Chondrocyte (in vitro differentiated cells): ENCODE data around the gene ELOVL7. TPM values are rescaled to one million over a fixed set of nuclear protein-coding genes. Genes with fewer than 3 reads are reported as not detected.

Source experiments
- DNase-seq: peaks from one replicate; pipeline ENCODE4 v3.0.0; 2021; ENCODE audit warnings: mixed read lengths, low spot score
- H3K27ac Mint-ChIP-seq: one replicate; pipeline ENCODE4 v1.8.0; 2021; ENCODE audit warnings: mild to moderate bottlenecking, moderate library complexity, mixed read lengths; ENCODE audit not compliant: unreplicated experiment
- H3K27me3 Mint-ChIP-seq: 2 replicates; pipeline ENCODE4 v1.8.0; 2021; ENCODE audit warnings: low read depth, mixed read lengths
- H3K36me3 Mint-ChIP-seq: 2 replicates; pipeline ENCODE4 v1.8.0; 2021; ENCODE audit warnings: low read depth, mixed read lengths
- H3K4me1 Mint-ChIP-seq: 2 replicates; pipeline ENCODE4 v1.8.0; 2021; ENCODE audit warnings: low read depth, mild to moderate bottlenecking, mixed read lengths
- H3K4me3 Mint-ChIP-seq: one replicate; pipeline ENCODE4 v1.8.0; 2021; ENCODE audit warnings: mild to moderate bottlenecking, moderate library complexity, mixed read lengths; ENCODE audit not compliant: unreplicated experiment
- H3K9me3 Mint-ChIP-seq: 2 replicates; pipeline ENCODE4 v1.8.0; 2021; ENCODE audit warnings: low read depth, mixed read lengths
- total RNA-seq: library from RNA; stranded (reverse); gene quantifications from 3 replicates; pipeline ENCODE4 v1.2.1, GENCODE V29; 2021
- TF ChIP-seq, protein P1 (sequence below): fragments of 200-600 bp; sonication (generic); IDR thresholded peaks from 2 replicates; pipeline ENCODE4 v1.5.0; 2021; ENCODE audit warnings: antibody characterized with exemption, mild to moderate bottlenecking, moderate library complexity

ELOVL7 gene
- total RNA-seq, 1 donor from 2014 or later, result 0.40 TPM

DNA sequence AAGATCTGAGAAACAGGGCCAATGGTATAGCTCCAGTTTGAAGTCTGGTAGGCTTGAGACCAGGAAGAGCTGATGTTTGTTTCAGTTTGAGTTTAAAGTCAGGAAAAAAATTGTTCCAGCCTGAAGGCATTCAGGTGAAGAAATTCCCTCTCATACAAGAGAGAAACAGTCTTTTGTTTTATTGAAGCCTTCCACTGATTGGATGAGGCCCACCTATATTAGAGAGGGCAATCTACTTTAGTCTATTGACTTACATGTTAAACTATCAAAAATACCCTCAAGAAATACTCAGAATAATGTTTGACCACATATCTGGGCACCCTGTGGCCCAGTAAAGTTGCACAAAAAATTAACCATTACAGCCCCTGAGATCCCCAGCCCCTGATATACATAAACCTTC is 138.9 kb downstream of the ELOVL7 start:
- H3K4me3 Mint-ChIP-seq, result no peak overlapping the region
- H3K9me3 Mint-ChIP-seq, result no peaks in the 10 kb centered on the region
- no peak overlapping the region for H3K27ac Mint-ChIP-seq
- H3K36me3 Mint-ChIP-seq, result no peaks in the 10 kb centered on the region
- no peak for DNase-seq
- peaks cover 6% of the 10 kb centered on the region for H3K4me1 Mint-ChIP-seq
- peaks cover 12% of the 10 kb centered on the region for H3K27me3 Mint-ChIP-seq
- TF ChIP-seq, protein P1, sequence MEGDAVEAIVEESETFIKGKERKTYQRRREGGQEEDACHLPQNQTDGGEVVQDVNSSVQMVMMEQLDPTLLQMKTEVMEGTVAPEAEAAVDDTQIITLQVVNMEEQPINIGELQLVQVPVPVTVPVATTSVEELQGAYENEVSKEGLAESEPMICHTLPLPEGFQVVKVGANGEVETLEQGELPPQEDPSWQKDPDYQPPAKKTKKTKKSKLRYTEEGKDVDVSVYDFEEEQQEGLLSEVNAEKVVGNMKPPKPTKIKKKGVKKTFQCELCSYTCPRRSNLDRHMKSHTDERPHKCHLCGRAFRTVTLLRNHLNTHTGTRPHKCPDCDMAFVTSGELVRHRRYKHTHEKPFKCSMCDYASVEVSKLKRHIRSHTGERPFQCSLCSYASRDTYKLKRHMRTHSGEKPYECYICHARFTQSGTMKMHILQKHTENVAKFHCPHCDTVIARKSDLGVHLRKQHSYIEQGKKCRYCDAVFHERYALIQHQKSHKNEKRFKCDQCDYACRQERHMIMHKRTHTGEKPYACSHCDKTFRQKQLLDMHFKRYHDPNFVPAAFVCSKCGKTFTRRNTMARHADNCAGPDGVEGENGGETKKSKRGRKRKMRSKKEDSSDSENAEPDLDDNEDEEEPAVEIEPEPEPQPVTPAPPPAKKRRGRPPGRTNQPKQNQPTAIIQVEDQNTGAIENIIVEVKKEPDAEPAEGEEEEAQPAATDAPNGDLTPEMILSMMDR, result no peak

DNA sequence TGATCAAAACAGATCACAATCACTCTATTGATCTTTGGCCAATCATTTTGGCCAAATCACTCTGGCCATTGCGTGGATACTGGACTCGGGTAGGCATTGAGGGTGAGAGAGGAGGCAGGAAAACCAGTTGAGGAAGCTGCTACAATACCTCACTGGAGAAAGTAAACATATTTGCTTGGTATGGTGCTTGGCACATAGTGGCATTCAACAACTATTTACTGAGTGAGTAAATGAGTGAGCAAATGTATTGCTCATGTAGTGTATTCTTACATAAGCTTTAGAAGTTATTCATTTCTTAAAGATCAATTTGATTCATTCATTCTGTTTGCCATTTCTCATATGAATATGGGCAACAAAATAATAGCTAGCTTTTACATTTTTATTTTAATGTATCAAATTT is 140.1 kb downstream of the ELOVL7 start:
- peaks cover 9% of the 10 kb centered on the region for H3K4me1 Mint-ChIP-seq
- DNase-seq, result no peak
- H3K9me3 Mint-ChIP-seq, result no peaks in the 10 kb centered on the region
- H3K4me3 Mint-ChIP-seq, result no peak overlapping the region
- peaks cover 10% of the 10 kb centered on the region for H3K27me3 Mint-ChIP-seq
- no peaks in the 10 kb centered on the region for H3K36me3 Mint-ChIP-seq
- H3K27ac Mint-ChIP-seq, result no peak overlapping the region
- TF ChIP-seq, protein P1, result no peak

Other genes starting within 250 kb of the ELOVL7 start
- 1.2 to 2.3 TPM (median 1.5 TPM) in 3 replicates for gene DEPDC1B, start 144.1 kb downstream of the ELOVL7 start, total RNA-seq
- gene ERCC8, start 100.8 kb upstream of the ELOVL7 start, total RNA-seq, result 8.6 to 14.8 TPM (median 11.1 TPM) in 3 replicates
- gene NDUFAF2, start 100.9 kb upstream of the ELOVL7 start, total RNA-seq, result 32.9 to 33.8 TPM (median 33.0 TPM) in 3 replicates